ENCODE measurements around the gene SLC7A8.
A peak's percentile ranks its signal among the peaks of the same experiment; 100 is the strongest.

The SLC7A8 gene

DNA sequence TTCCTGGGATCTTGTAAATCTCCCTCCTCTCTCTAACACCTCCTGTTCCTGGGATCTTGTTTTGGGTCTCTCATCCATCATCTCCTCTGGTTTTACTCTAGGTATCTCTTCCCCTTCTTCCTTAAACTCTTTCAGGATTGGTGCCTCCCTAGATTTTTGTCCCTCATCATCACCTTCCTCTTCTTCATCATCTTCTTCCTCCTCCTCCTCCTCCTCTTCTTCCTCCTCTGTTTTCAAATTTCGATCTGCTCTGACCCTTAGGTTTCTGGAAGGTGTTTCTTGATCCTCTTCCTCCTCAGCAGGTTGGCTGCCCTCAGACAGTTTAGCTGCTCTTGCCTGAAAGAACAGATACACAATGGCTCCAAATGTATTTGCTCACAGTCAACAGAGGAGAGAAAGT, 103.0 kb downstream of the SLC7A8 start:
- TF ChIP-seq, protein P1, sequence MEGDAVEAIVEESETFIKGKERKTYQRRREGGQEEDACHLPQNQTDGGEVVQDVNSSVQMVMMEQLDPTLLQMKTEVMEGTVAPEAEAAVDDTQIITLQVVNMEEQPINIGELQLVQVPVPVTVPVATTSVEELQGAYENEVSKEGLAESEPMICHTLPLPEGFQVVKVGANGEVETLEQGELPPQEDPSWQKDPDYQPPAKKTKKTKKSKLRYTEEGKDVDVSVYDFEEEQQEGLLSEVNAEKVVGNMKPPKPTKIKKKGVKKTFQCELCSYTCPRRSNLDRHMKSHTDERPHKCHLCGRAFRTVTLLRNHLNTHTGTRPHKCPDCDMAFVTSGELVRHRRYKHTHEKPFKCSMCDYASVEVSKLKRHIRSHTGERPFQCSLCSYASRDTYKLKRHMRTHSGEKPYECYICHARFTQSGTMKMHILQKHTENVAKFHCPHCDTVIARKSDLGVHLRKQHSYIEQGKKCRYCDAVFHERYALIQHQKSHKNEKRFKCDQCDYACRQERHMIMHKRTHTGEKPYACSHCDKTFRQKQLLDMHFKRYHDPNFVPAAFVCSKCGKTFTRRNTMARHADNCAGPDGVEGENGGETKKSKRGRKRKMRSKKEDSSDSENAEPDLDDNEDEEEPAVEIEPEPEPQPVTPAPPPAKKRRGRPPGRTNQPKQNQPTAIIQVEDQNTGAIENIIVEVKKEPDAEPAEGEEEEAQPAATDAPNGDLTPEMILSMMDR (IDR thresholded peaks at IDR 0.05; ENCODE audit: low read depth, low read length, missing control alignments): no peak
- no peak for DNase-seq (ENCODE audit: extremely low read depth, low read depth)
- H3K4me3 ChIP-seq (replicated peaks; ENCODE audit: low read depth, low read length): no peak overlapping the region

- TF ChIP-seq, protein P1 (IDR thresholded peaks at IDR 0.05; ENCODE audit: low read depth, low read length, missing control alignments): no peak
- H3K4me3 ChIP-seq (replicated peaks; ENCODE audit: low read depth, low read length): no peak overlapping the region
- no peak for DNase-seq (ENCODE audit: extremely low read depth, low read depth)
Observed at GRCh38 chr14:23079716-23080115, 103.7 kb downstream of the SLC7A8 start.

DNA sequence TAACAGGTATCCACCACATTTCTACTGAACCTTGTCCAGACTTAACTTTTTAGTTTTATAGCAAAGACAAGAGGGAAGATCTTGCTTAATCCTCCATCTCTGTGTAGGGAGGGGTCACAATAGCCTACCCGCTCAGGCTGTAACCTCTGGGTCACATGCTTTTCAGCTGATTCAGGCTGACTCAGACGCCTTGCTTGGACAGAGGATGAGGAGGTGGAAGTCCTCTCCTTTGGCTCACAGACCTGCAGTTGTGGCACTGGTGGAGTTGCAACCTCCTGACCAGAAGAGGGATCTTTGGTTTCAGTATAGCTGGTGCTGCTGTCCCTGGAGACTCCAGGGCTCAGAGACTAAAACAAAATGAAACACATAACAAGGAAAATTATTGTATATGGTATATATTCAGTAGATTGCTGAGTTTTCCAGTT, 104.8 kb downstream of the SLC7A8 start:
- no peak for DNase-seq (ENCODE audit: extremely low read depth, low read depth)
- H3K4me3 ChIP-seq (replicated peaks; ENCODE audit: low read depth, low read length): no peak overlapping the region
- TF ChIP-seq, protein P1 (IDR thresholded peaks at IDR 0.05; ENCODE audit: low read depth, low read length, missing control alignments): no peak

DNA sequence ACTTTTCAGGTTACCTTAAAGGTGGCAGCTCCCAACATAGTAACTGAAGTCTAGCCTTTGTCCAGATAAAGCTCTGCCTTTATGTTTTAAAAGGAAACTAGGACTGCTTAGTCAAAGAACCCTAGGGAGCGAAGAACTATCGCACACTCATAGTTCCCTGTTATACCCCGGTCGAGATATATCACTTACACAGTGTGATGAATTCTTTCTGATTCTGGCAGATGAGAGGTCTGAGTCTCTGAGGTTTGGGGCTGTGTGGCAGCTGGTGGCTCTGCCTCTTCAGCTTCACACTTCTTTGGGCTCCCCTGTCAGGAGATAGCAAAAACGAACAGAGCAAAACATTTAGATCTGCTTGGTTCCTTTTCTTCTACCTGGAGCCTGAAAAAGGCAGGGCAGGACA, 105.5 kb downstream of the SLC7A8 start:
- no peak overlapping the region for H3K4me3 ChIP-seq (replicated peaks; ENCODE audit: low read depth, low read length)
- TF ChIP-seq, protein P1 (IDR thresholded peaks at IDR 0.05; ENCODE audit: low read depth, low read length, missing control alignments): no peak
- DNase-seq (ENCODE audit: extremely low read depth, low read depth): no peak

- TF ChIP-seq, protein P1 (IDR thresholded peaks at IDR 0.05; ENCODE audit: low read depth, low read length, missing control alignments): peak; percentile 65
- no peak overlapping the region for H3K4me3 ChIP-seq (replicated peaks; ENCODE audit: low read depth, low read length)
- no peak for DNase-seq (ENCODE audit: extremely low read depth, low read depth)
Observed at GRCh38 chr14:23076785-23077408, 106.6 kb downstream of the SLC7A8 start.
